Fibroblast of peridontal ligament (primary cell): ENCODE measurements around the gene ZDHHC17.
"Not testable (repeated sequence)": the region's sequence is repeated elsewhere in the genome, so short reads cannot be mapped to it uniquely, and the experiment has no call there.

Experiments used
- DNase-seq: peaks from one replicate; pipeline ENCODE4 v3.0.0-alpha.2; 2010; ENCODE audit errors: extremely low read depth

ZDHHC17 gene

DNA sequence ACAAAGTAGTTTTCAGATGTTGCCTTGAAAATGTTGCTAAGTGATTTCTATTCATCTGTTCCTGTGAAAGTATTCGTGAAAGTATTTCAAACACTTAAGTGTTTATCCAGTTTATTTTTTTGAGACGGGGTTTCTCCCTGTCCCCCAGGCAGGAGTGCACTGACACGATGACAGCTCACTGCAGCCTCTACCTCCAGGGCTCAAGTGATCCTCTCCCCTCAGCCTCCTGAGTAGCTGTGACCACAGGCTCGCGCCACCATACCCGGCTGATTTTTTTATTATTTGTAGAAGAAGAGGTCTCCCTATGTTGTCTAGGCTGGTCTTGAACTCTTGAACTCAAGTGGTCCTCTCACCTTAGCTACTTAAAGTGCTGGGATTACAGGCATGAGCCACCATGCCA, 1.7 kb downstream of the ZDHHC17 start:
- DNase-seq = no peak

DNA sequence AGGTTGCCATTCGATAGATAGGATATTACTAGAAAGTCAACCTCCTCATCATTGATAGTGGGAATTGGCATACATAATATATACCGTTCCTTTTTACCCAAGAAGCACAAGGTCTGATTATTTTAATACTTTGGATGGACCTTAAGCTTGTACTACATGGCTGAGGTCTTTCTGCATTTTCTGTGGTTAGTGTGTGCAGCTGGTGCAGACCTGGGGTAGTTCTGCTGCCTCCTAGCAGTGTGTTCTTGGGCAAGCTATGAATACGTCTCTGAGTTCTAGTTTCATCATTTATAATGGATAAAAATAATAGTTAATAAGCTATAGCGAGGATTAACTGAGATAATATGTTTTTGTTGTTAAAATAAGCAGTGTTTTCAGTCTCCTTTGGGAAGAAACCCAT, 2.2 kb downstream of the ZDHHC17 start:
- no peak for DNase-seq

DNA sequence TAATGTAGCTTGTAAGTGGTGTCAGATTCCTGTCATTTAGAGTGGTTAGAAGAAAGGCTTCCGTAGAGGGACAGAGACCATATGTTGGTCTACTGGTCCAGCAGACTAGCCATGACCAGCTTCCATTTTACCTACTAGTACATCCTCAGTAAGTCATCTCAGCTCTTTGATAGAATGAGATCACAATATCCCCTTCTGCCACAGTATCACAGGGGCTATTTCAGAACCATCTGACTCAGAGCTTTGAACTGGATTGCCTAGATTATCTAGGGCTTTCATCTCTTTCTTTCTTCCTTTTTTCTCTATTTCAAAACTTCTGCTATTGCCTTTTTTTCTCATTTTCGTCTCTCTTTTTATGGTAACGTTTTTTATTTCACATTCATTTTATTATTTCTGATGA, 4.7 kb downstream of the ZDHHC17 start:
- DNase-seq = no peak

DNA sequence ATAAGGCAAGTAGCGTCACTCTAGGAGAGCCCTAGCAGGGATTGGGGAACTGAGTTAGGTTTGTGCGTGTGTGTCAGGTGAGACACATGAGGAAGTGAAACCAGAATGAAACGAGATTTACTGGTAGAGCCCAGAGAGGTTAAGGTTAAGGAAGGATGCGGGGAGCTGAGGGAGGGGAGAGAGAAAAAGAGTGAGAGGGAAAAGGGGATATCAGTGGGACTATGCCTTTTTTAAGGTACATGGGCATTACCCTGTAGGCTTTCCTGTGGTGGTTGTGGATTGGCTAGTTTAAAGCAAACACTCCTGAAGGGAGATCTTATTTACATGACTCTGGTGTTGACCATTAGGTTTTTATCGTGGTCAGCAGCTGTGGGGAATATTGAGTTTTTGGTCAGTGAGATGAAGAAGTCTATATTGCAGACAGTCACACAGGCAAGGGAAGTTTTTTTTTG, 13.9 kb downstream of the ZDHHC17 start:
- no peak for DNase-seq

DNA sequence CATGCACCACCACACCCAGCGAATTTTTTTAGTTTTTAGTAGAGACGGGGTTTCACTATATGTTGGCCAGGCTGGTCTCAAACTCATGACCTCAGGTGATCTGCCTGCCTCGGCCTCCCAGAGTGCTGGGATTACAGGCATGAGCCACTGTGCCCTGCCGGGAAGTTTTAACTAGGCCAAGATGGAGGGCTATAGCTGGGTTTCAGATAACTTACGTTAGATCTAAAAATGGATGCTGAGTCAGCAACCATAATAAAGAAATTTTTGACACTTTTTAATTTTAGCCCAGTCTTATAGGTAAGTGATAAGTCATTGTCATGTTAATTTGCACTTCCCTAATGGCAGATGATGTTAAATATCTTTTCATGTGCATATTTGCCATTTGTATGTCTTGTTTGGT, 14.4 kb downstream of the ZDHHC17 start:
- DNase-seq = no peak

DNA sequence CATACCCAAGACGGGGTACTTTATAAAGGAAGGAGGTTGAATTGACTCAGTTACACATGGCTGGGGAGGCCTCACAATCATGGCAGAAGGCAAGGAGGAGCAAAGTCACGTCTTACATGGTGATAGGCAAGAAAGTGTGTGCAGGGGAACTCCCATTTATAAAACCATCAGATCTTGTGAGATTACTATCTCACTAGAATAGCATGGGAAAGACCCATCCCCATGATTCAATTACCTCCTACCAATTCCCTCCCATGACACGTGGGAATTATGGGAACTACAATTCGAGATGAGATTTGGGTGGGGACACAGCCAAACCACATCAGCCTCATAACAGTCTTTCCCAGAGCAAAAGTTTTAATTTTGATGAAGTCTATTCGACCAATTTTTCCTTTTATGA, 15.4 kb downstream of the ZDHHC17 start:
- not testable (repeated sequence) for DNase-seq

DNA sequence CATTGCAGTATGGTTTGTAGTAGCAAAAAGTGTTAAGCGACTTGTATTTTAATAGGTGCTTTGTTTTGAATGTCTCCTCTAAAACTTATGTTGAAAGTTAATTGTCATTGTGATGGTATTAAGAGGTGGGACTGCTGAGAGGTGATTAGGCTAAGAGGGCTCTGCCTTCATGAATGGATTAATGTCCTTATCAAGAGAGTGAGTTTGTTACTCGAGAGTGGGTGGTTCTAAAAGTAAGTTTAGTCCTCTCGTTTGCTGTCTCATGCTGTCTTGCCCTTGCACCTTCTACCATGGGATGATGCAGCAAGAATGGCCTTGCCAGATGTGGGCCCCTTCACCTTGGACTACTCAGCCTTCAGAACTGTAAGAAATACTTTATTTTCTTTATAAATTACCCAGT, 17.4 kb downstream of the ZDHHC17 start:
- no peak for DNase-seq

DNA sequence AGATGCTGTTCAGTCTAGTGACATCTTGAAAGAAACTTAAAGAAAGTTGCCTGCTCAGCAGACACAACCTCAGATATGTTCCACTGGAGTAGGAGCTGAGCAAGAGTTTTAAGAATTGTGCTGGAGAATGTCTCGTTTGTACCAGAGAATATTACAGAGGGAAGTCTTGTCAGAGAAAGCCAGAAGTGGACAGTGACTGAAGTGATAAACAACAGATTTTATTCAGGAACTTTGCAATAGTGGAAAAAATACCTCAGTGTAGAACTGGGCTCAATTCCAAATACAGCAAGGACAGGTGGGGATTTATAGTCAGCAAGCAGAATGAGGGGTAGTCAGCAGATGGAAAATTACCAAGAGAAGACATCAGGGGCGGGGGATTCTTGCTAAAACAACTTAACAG, 18.6 kb downstream of the ZDHHC17 start:
- DNase-seq = no peak

DNA sequence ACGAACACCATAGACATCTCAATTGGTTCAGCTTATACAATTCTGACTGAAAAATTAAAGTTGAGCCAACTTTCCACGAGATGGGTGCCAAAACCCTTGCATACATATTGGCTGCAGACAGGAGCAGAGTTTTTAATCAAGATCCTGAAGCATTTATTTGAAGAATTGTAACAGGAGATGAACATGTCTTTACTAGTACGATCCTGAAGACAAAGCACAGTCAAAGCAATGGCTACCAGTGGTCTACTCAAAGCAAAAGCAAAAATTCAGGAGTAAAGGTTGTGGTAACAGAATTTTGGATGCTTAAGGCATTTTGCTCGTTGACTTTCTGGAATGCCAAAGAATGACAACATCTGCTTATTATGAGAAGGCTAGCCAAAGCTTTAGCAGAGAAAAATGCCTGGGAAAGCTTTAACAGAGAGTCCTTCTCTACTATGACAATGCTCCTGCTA, 20.7 kb downstream of the ZDHHC17 start:
- peak; percentile 92 for DNase-seq

DNA sequence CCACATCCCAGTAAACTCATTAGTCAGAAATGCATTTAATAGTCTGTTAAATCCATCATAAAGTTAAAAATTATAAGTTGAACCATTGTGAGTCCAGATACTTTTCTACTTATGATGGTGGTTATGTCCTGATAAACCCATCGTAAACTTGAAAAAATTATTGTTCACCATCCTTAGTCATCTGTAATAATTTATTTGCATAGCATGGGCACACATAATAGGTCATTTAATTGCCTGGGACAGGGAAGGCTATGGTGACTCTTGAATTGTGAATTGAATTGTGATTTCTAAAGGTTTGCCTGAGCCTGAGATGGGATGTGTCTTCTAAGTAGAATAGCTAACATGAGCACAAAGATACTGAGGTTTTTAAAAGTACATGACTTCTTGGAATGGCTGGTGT, 21.5 kb downstream of the ZDHHC17 start:
- DNase-seq = no peak

DNA sequence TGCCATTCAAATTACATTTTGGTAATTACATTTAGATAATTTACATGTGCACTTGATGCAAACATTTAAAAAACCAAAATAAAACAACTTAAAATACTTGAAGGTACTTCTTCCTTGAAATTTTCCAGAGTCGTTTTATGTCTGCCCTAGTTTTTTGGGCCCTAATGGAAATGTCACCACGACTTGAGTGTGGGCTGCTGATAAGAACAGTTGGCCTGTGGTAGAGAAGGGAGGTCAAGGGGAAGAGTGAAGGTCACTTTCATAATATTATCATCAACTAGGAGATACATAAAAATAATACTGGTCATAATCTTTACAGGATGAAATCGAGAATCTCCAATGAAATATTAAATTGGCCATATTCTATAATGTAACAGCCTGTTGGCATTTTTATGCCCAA, 23.1 kb downstream of the ZDHHC17 start:
- no peak for DNase-seq

DNA sequence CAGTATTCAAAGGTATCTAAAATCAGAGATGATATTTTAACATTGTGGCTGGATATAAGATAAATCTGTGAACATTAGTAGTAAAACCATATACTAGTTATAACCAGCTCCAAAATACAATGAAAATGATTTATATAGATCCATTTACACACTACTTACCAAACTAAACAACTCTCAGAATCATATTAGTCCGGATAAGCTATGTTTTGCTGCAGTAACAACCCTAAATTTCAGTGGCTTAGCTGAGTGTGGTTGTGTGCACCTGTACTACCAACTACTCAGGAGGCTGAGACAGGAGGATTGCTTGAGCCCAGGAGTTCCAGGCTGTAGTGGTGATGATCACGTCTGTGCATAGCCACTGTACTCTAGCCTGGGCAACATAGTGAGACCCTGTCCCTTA, 23.8 kb downstream of the ZDHHC17 start:
- no peak for DNase-seq

DNA sequence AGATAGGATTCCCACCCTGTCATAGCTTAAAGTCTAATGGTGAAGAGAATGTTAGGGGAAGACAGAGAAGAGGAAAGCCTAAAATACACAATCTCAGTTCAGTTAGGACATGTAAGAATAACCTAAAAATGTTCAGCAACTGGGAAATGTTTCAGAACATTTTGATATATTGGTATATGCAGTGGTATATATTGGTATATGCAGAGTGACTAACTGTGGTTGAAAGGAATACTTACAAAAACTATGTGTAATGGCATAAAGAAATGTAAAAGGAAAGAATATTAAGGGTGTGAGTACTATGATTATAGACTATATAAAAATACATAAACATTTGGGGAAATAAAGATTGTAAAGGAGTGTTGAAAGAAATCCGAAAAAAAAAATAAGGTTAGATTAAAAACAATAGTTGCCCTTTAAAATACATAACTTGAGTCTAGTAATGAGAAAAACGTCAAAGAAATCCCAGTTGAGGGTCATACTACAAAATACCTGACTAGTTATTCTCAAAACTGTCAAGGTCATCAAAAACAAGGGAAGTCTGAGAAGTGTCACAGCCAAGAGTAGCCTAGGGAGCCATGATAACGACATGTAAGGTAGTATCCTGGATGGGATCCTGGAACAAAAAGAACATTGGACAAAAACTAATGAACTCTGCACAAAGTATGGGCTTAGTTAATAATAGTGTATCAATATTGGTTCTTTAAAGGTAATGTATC, 25.6 kb downstream of the ZDHHC17 start:
- no peak for DNase-seq

DNA sequence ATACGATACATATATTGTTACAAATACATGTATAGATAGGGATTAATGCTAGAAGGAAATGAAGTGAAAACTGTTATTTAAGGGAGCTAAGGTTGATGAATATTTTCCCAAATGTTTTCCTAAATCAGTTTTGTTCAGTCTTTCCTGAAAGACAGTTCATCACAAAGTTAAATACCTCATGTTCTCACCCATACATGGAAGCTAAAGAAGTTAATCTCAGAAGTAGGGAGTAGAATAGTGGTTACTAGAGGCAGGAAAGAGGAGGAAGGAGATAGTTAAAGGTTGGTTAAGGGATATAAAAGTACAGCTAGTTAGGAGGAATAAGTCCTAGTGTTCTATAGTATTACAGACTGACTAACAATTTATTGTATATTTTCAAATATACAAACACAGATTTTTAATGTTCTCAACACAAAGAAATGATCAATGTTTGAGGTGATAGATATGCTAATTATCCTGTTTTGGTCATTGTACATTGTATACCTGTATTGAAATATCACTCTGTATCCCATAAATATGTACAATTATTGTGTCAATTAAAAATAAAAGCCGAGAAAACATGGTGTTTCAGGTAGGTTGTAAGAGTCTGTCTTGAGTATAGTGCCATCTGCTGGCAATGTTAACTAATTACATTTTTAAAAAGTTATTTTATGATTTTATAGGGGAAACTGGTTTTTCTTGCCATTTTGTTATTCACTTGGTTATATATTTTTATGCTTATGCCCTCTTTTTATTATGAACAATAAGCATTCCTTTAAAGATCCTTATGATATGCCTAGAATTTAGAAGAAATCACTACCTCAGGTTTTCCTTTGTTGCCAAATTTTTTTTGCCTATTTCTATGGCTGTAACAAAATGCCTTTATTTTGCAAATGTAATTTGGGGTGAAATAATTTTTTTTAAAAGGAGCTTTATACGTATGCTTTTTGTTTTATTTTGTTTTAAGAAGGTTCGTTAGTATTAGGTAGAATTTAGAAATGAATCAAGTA, 26.9 kb downstream of the ZDHHC17 start:
- DNase-seq = peak; percentile 47

DNA sequence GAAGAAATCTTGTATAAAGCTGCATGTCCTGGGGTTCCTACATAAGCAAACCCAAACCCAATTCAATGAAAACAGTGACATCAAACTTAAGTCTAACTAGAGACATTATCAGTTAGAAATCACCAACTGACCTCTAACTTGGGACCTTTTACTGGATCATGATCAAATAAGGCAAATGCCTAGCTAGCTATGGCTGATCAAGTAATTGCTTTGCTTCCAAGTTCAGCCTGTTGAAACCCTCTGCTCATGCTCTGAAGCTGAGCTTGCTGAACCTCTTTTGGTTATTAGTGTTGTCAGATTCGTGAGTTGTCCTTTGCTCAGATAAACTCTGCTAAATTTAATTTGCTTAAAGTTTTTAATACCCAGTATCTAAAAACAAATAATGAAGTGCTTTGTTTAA, 28.9 kb downstream of the ZDHHC17 start:
- DNase-seq = no peak

DNA sequence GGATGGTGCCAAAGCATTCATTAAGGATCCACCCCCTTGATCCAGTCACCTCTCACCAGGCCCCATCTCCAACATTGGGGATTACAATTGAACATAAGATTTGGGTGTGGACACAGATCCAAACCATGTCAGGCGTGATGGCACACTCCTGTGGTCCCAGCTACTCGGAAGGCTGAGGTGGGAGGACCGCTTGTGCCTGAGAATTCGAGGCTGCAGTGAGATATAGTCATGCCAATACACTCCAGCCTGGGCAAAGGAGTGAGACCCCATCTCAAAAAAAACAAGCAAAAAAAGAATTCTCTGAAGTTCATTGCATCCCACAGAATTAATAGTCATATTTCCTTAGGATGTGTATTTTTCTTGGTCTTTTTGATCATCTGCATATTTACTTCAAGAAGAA, 34.9 kb downstream of the ZDHHC17 start:
- no peak for DNase-seq

DNA sequence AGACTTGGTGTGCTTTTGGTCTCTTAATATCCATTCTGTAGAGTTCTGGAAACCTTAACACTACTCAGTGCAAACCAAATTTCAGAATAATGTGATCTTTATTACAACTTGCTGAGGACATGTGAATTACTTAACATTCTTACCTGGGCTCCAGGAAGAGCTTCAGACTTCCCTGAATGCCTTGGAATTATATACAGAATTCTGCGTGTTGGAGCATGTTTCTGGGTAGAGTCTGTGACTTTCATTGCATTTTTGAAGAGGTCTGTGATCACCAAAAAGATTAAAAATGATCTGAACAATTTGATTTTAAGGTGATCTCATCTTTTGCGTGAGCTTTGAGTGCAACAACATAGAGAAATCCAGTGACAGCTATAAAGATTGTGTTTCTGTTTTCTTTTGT, 35.4 kb downstream of the ZDHHC17 start:
- no peak for DNase-seq

DNA sequence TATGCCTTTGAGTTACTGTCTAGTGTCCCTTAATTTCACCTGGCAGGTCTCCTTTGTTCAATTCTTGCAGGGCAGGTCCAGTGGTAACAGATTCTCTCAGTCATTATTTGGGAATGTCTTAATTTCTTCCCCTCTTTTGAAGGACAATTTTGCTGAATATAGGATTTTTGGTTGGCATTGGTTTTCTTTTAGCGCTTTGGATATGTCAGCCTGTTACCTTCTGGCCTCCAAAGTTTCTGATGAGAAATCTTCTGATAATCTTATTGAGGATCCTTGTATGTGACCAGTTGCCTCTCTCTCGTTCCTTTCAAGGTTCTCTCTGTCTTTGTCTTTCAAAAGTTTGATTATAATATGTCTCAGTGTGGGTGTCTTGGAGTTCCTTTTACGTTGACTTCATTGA, 38.1 kb downstream of the ZDHHC17 start:
- no peak for DNase-seq

DNA sequence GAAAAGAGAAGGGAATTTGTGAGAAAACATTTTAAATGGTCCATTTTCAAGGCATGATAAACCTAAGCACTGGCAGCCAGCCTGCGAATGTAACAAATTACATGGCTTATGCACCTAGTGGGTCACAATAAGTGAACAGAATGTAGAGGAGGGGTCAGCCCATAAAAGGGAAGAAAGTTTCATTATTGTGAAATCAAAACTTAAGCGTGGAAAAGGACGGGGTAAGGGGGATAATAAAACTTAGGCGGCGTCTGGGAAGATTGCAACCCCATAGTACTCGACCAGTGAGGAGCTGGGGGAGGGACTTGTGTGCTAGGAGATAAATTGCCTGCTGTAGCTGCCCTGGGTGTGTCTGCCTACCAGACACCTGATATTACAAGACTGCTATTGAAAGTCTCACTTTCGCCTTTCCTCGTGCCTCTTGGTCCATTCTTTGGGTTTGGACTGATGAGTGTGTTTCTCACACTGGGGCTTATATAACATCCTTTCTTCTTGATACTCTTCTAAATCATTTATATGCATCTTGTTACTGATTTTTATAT, 40.6 kb downstream of the ZDHHC17 start:
- no peak for DNase-seq

DNA sequence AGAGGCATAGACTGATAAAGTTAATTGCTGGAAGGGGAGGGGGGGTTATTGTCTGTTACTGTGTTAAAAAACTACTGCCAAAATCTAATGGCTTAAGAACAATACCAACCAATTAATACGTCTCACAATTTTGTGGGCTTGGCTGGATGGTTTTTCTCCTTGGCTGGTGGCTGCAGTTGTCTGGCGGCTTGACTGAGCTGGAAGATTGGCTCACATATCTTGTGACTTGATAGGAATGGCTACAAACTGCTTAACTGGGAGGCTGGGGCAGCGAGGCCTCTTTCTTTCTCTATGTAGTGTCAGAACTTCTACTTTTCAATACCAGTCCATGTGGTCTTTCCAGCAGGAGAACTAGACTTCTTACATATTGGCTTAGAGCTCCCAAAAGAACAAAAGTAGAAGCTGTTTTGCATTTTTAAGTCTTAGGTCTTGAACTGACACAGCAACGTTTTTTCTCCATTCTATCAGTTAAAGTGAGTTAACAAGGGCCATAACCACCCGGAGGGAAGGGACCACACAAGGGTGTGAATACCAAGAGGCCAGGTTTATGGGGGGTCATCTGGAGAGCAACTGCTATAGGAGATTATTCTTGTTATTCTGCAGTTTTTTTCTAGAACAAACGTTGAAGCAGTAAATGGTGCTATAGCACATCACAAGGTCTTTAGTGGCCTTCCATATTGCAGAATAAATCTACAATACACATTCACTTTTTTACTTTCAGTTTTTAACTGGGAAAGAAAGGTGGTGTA, 46.9 kb downstream of the ZDHHC17 start:
- no peak for DNase-seq

DNA sequence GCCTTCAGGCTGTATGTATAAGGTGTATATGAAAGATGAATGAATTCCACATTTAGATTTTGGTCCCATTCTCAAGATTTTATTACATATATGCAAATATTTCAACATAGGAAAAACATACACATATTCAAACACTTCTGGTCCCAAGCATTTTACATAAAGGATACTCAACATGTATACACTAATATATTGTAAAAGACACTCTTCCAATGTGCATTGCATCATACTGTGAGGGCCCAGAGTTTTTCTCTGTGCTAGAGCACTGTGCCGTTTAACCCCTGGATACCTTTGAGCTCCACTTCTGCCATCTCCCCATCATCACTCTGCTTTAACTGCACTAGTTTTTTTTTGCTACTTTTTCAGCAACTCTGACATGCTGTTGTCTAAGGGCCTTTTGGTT, 48.1 kb downstream of the ZDHHC17 start:
- DNase-seq = no peak

DNA sequence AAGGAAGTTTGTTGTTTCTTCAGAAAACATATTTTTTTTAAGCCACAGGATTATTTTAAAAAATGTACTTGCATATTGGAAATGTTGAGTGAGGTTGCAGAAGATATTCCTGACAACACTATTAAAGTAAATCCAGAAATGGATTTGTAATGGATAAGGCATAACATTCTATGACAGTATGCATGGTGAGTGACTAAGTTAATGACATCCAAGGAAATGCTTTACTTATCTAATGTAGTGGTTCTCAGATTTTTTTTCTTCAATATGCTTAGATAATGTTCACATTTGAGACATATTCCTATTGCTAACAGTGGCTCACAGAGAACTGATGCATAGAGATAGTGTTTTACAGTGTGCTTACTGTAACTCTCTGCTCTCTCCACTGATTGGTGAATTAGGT, 49.4 kb downstream of the ZDHHC17 start:
- DNase-seq = no peak
